ENCODE data around the gene SNX22.

Gene SNX22

GRCh38 chr15:64149424-64149823 is 2.1 kb upstream of the SNX22 start:
- no peak for TF ChIP-seq CREB5 (CRISPR knock-in tag; IDR thresholded peaks at IDR 0.05; ENCODE audit: low read depth)
- TF ChIP-seq ZFP30 (CRISPR knock-in tag; IDR thresholded peaks at IDR 0.05), result no peak
- TF ChIP-seq ZNF70 (CRISPR knock-in tag; IDR thresholded peaks at IDR 0.05), result no peak
- TF ChIP-seq ZNF565 (CRISPR knock-in tag; conservative IDR thresholded peaks at IDR 0.05; ENCODE audit: low read depth), result no peak
- no peak for TF ChIP-seq RARB (CRISPR knock-in tag; IDR thresholded peaks at IDR 0.05)
- no peak for TF ChIP-seq CSRNP3 (CRISPR knock-in tag; IDR thresholded peaks at IDR 0.05)
- no peak for TF ChIP-seq TOX (CRISPR knock-in tag; IDR thresholded peaks at IDR 0.05; ENCODE audit: borderline replicate concordance)
- TF ChIP-seq POU6F1 (CRISPR knock-in tag; IDR thresholded peaks at IDR 0.05; ENCODE audit: borderline replicate concordance, low read depth), result no peak
- TF ChIP-seq PATZ1 (CRISPR knock-in tag; IDR thresholded peaks at IDR 0.05; ENCODE audit: borderline replicate concordance), result no peak
- no peak for TF ChIP-seq CSDC2 (CRISPR knock-in tag; IDR thresholded peaks at IDR 0.05)
- no peak for TF ChIP-seq ZC3H10 (CRISPR knock-in tag; IDR thresholded peaks at IDR 0.05)
- TF ChIP-seq ISL1 (CRISPR knock-in tag; IDR thresholded peaks at IDR 0.05), result no peak
- no peak for TF ChIP-seq ESRRG (CRISPR knock-in tag; IDR thresholded peaks at IDR 0.05)
- TF ChIP-seq OSR1 (CRISPR knock-in tag; IDR thresholded peaks at IDR 0.05), result no peak
- no peak for TF ChIP-seq PPARA (CRISPR knock-in tag; IDR thresholded peaks at IDR 0.05; ENCODE audit: borderline replicate concordance)
- TF ChIP-seq GLIS3 (CRISPR knock-in tag; IDR thresholded peaks at IDR 0.05), result no peak
- no peak for TF ChIP-seq ZNF8 (CRISPR knock-in tag; IDR thresholded peaks at IDR 0.05)
- ATAC-seq, result no peak

GRCh38 chr15:64149893-64150578 is 1.5 kb upstream of the SNX22 start:
- no peak for ATAC-seq
- TF ChIP-seq TOX (CRISPR knock-in tag; IDR thresholded peaks at IDR 0.05; ENCODE audit: borderline replicate concordance) (no peak), CREB5 (CRISPR knock-in tag; IDR thresholded peaks at IDR 0.05; ENCODE audit: low read depth) (no peak), ZFP3 (CRISPR knock-in tag; IDR thresholded peaks at IDR 0.05) (no peak), GLIS3 (CRISPR knock-in tag; IDR thresholded peaks at IDR 0.05) (no peak), RARB (CRISPR knock-in tag; IDR thresholded peaks at IDR 0.05) (no peak), TCF4 (CRISPR knock-in tag; IDR thresholded peaks at IDR 0.05; ENCODE audit: borderline replicate concordance) (no peak), ESRRG (CRISPR knock-in tag; IDR thresholded peaks at IDR 0.05) (no peak), OSR1 (CRISPR knock-in tag; IDR thresholded peaks at IDR 0.05) (no peak), BACH2 (CRISPR knock-in tag; IDR thresholded peaks at IDR 0.05; ENCODE audit: borderline replicate concordance) (no peak), PATZ1 (CRISPR knock-in tag; IDR thresholded peaks at IDR 0.05; ENCODE audit: borderline replicate concordance) (no peak), SNAI2 (CRISPR knock-in tag; IDR thresholded peaks at IDR 0.05) (no peak), ZC3H10 (CRISPR knock-in tag; IDR thresholded peaks at IDR 0.05) (no peak), PPARA (CRISPR knock-in tag; IDR thresholded peaks at IDR 0.05; ENCODE audit: borderline replicate concordance) (no peak), POU6F1 (CRISPR knock-in tag; IDR thresholded peaks at IDR 0.05; ENCODE audit: borderline replicate concordance, low read depth) (no peak), ZNF565 (CRISPR knock-in tag; conservative IDR thresholded peaks at IDR 0.05; ENCODE audit: low read depth) (no peak), ZNF8 (CRISPR knock-in tag; IDR thresholded peaks at IDR 0.05) (no peak)
